ENCODE measurements around the gene PSEN2. TPM values are rescaled to one million over a fixed set of nuclear protein-coding genes. Genes with fewer than 3 reads are reported as not detected.
"Not testable (repeated sequence)": the region's sequence is repeated elsewhere in the genome, so short reads cannot be mapped to it uniquely, and the experiment has no call there.

PSEN2 gene
- total and polyA plus RNA-seq, 9 of the 15 experiments (the other 6 are each of a cell fraction or from before 2014, with no cell fraction given): 2.3 to 21.5 (median 13.7) TPM

DNA sequence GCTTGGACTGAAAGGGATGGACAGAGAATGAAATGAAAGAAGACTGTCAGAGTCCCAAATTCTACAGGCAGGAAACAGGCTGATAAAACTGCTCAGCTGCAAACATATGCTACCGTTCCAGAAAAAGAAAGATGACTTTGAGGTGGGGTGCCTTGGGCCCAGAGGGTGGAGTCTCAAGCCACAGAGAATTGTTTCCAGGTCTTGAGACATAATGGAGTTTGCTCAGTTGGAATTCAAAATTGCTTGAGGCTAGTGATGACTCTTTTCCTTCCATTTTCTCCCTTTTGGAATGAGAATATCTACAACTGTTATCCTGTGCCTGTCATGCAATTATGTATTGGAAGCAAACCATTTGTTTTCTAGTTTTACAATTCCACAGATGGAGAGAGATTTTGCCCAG, 23.6 kb upstream of the PSEN2 start:
- Histone ChIP-seq H3K9me3 (replicated peaks; ENCODE audit: control insufficient read depth, insufficient read depth, low read depth, low read length) (no peaks in the 10 kb centered on the region), H3K27ac (ENCODE audit: extremely low read depth, low read depth, low read length) (no peak overlapping the region), H3K9ac (ENCODE audit: insufficient read depth in 1 of 2, low read depth in 2 of 2, low read length in 2 of 2) (no peak overlapping the region), H3K4me2 (ENCODE audit: insufficient read depth, low read length) (no peak overlapping the region), H3K79me2 (ENCODE audit: control insufficient read depth, insufficient read depth, low read length) (no peaks in the 10 kb centered on the region), H3K27me3 (ENCODE audit: control insufficient read depth in 2 of 2, insufficient read depth in 2 of 2, low read length in 2 of 2) (peaks cover 2 to 4% of the 10 kb centered on the region in 2 experiments; a peak in 2 of 5 replicates), H3K4me1 (replicated peaks in 1 of 2; ENCODE audit: control insufficient read depth in 2 of 2, insufficient read depth in 2 of 2, low read length in 2 of 2) (no peaks in the 10 kb centered on the region), H4K20me1 (replicated peaks; ENCODE audit: control insufficient read depth, insufficient read depth, low read length) (no peaks in the 10 kb centered on the region), H3K36me3 (ENCODE audit: control insufficient read depth, insufficient read depth, low read length) (no peaks in the 10 kb centered on the region), H3K4me3 (no peak overlapping the region), H2AFZ (ENCODE audit: low read depth, low read length) (no peak overlapping the region), H3K9me1 (ENCODE audit: control insufficient read depth, insufficient read depth, low read length) (no peaks in the 10 kb centered on the region)
- ATAC-seq (no peak), FAIRE-seq (no peak), DNase-seq (ENCODE audit: extremely low read depth in 1 of 4, low spot score in 3 of 4) (no peak)
- POLR2A ChIA-PET: interaction anchor here (1.3 kb wide), 1 partner anchor 11 kb away, joined by 3 read pairs; no protein-coding TSS in a partner anchor
- TF ChIP-seq ZNF778 (CRISPR knock-in tag; IDR thresholded peaks at IDR 0.05) (no peak), RNF2 (IDR thresholded peaks at IDR 0.05) (no peak), MAFK (IDR thresholded peaks at IDR 0.05; ENCODE audit: low read length) (no peak)
- in situ Hi-C loops (cut with MboI) (no loop called here), intact Hi-C loops (cut with micrococcal nuclease) (no loop called here)
- BruUV-seq (replicated peaks): no TSS peak
- CTCF ChIA-PET (ENCODE audit: low intra/inter-chr PET ratio): interaction anchor here (0.6 kb wide), 1 partner anchor 1228 kb away, joined by 4 read pairs; no protein-coding TSS in a partner anchor
- 0% methylated on average over 1 of the region's 1 CpG for WGBS (ENCODE audit: insufficient coverage, low coverage, missing lambda C conversion rate)

DNA sequence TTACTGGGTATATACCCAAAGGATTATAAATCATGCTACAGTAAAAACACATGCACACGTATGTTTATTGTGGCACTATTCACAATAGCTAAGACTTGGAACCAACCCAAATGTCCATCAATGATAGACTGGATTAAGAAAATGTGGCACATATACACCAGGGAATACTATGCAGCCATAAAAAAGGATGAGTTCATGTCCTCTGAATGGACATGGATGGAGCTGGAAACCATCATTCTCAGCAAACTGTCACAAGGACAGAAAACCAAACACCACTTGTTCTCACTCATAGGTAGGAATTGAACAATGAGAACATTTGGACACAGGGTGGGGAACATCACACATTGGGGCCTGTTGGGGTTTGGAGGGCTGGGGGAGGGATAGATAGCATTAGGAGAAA, 15.9 kb upstream of the PSEN2 start:
- in situ Hi-C loops (cut with MboI); BruUV-seq (replicated peaks): not testable (repeated sequence)

More for the DNA sequence above, 15.9 kb upstream of the PSEN2 start:
- H3K4me1 ChIP-seq (replicated peaks in 1 of 2; ENCODE audit: control insufficient read depth in 2 of 2, insufficient read depth in 2 of 2, low read length in 2 of 2); H4K20me1 ChIP-seq (replicated peaks; ENCODE audit: control insufficient read depth, insufficient read depth, low read length); intact Hi-C loops (cut with micrococcal nuclease); H3K79me2 ChIP-seq (ENCODE audit: control insufficient read depth, insufficient read depth, low read length); DNase-seq (ENCODE audit: extremely low read depth in 1 of 4, low spot score in 3 of 4); H3K36me3 ChIP-seq (ENCODE audit: control insufficient read depth, insufficient read depth, low read length); H3K9me1 ChIP-seq (ENCODE audit: control insufficient read depth, insufficient read depth, low read length); H2AFZ ChIP-seq (ENCODE audit: low read depth, low read length); CTCF ChIA-PET (ENCODE audit: low intra/inter-chr PET ratio); H3K27me3 ChIP-seq (ENCODE audit: control insufficient read depth in 2 of 2, insufficient read depth in 2 of 2, low read length in 2 of 2); H3K9ac ChIP-seq (ENCODE audit: insufficient read depth in 1 of 2, low read depth in 2 of 2, low read length in 2 of 2); H3K4me2 ChIP-seq (ENCODE audit: insufficient read depth, low read length); H3K9me3 ChIP-seq (replicated peaks; ENCODE audit: control insufficient read depth, insufficient read depth, low read depth, low read length); ATAC-seq; H3K27ac ChIP-seq (ENCODE audit: extremely low read depth, low read depth, low read length); FAIRE-seq; H3K4me3 ChIP-seq: not testable (repeated sequence)
- peak; percentile 65 for TF ChIP-seq ZNF146 (CRISPR knock-in tag; IDR thresholded peaks at IDR 0.05; ENCODE audit: unreplicated experiment)
- POLR2A ChIA-PET: interaction anchor here (0.6 kb wide), 1 partner anchor 33 kb away, joined by 4 read pairs; no protein-coding TSS in a partner anchor
- WGBS (ENCODE audit: insufficient coverage, low coverage, missing lambda C conversion rate): 0% methylated on average over 1 of the region's 1 CpG
